Adrenal gland (tissue), 5 donors: ENCODE results near the gene ZBTB7C.

Source experiments
- CTCF ChIP-seq, 6 experiments: fragments of 450-650 bp in 4 of 6; fragments of 200-600 bp in 2 of 6; sonication (generic) in 1 of 6; IDR thresholded peaks; 1 replicate in 5 of 6; 2 replicates in 1 of 6; pipeline versions ENCODE4 v1.5.1 to v1.8.0; 2016 to 2021; ENCODE audit warnings: antibody characterized with exemption in 6 of 6, mild to moderate bottlenecking in 2 of 6, moderate library complexity in 1 of 6
- POLR2A ChIP-seq, 2 donors: fragments of 450-650 bp; IDR thresholded peaks; one replicate each; pipeline ENCODE4 v1.6.1; 2017; ENCODE audit warnings: antibody characterized with exemption in 2 of 2, mild to moderate bottlenecking in 2 of 2, moderate library complexity in 1 of 2
- donor health status: DM: no; HTN: no; CAD: no.

- TF ChIP-seq CTCF (IDR thresholded peaks at IDR 0.05) (no peak), POLR2A (IDR thresholded peaks at IDR 0.05) (no peak)
Observed at GRCh38 chr18:48228841-48229240, 180.3 kb downstream of the ZBTB7C start.
